ENCODE results near the gene TAF4.

DNA sequence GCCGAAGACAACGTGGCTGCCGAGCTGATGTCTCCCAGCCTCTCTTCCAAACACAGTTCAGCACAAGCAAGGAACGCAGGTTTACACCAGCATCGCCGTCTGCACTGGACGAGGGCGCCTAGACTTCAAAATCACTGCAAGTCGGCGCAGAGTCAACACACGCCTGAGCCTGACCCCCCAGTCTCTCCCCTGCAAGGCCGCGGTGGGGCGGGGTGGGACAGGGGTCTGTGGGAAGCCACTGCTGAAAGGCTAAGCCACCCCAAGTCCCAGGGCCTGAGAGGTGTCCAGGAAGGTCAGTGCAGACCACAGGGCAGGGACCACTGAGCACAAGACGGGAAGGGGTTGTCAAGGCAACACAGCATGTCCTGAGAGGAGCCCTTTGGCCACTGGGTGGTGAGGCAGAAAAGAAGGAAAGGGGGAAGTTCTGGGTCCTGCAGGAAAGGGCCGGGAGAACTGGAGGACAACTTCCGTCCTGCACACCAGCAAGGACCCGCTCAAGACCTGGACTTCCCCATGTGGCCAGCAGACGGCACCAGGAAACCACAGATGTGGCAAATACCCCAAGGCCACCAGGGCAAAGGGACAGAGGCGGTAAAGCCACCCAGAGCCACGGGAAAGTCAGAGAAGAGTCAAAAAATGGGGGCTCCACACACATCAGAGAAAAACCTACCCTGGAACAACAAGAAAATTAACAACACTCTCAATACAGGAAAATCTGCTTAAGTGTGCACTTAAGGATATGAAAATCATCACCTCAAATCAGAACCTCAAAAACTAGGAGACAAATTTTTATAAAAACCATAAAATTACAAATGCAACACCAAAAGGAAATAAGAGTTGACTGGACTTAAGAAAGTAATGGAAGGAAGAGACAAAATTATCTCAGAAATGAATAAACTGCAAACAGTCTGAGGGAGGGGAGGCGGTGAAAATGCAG lies 84.8 kb downstream of the TAF4 start:
- TF ChIP-seq, protein P1, sequence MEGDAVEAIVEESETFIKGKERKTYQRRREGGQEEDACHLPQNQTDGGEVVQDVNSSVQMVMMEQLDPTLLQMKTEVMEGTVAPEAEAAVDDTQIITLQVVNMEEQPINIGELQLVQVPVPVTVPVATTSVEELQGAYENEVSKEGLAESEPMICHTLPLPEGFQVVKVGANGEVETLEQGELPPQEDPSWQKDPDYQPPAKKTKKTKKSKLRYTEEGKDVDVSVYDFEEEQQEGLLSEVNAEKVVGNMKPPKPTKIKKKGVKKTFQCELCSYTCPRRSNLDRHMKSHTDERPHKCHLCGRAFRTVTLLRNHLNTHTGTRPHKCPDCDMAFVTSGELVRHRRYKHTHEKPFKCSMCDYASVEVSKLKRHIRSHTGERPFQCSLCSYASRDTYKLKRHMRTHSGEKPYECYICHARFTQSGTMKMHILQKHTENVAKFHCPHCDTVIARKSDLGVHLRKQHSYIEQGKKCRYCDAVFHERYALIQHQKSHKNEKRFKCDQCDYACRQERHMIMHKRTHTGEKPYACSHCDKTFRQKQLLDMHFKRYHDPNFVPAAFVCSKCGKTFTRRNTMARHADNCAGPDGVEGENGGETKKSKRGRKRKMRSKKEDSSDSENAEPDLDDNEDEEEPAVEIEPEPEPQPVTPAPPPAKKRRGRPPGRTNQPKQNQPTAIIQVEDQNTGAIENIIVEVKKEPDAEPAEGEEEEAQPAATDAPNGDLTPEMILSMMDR (IDR thresholded peaks at IDR 0.05) = peak; percentile 57 to 64 (median 63)
- no peak for TF ChIP-seq POLR2A (IDR thresholded peaks at IDR 0.05)

Data from testis (tissue), 2 donors.